ENCODE measurements around the gene ZNF512.
"Not testable (repeated sequence)": the region's sequence is repeated elsewhere in the genome, so short reads cannot be mapped to it uniquely, and the experiment has no call there.

ZNF512 gene

DNA sequence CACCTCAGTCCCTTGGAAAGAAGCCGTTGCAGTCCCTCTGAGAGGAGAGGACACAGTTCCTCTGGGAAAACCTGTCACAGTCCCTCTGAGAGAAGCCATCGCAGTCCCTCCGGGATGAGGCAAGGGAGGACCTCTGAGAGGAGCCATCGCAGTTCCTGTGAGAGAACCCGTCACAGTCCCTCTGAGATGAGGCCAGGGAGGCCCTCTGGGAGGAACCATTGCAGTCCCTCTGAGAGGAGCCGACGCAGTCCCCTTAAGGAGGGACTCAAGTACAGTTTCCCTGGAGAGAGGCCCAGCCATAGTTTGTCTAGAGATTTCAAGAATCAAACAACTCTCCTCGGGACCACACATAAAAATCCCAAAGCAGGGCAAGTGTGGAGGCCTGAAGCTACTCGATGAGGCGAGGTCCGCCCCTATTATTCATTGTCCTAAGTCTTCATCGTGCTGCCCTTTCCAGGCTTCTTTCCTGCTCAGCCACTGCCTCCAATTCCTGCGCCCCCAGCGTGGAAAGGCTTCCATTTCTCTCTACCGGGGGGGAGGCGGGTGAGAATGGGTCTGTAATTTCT is 630 bp upstream of the ZNF512 start:
- DNase-seq (ENCODE audit: low spot score) = no peak

DNA sequence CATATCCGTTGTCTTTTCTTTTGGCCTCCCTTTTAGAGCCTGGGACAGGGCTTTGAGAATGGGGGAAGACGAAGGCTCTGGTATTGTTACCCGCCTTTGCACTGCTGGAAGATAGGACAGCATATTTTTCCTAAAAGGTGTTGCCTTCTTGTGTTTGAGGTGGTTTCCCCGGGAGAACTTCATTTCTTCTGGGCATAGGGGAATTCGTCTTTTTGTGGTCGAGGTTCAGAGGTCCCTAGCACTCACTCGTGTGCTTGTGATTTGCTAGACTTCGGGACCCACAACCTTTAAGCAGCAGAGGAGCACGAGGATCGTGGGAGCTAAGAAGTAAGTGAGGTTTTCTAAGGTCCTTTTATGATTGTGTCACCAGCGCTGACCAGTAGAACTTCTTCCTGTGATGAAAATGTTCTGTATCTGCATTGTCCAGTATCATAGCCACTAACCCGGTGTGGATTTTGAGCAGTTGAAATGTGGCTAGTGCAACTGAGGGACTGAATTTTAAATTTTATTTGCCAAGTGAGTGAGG is 611 bp downstream of the ZNF512 start:
- DNase-seq (ENCODE audit: low spot score) = no peak

DNA sequence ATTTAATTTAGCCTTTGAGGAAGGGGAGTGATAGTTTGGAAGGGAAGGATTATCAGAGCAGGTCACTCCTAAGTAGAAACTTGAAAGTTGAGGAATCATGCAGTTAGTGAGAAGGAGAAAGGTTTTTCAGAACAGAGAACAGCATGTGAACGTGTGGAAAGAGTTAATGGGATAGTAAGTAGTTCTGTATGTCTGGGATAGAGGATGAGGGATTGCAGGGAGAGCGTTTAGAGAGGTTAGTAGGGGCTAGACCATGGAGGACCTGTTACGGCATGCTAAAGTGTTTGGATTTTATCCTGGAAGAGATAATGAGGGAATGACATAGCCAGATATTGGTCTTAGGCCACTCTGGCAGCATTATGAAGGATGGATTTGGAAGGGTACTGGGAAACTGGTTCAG is 1.8 kb downstream of the ZNF512 start:
- no peak for DNase-seq (ENCODE audit: low spot score)

DNA sequence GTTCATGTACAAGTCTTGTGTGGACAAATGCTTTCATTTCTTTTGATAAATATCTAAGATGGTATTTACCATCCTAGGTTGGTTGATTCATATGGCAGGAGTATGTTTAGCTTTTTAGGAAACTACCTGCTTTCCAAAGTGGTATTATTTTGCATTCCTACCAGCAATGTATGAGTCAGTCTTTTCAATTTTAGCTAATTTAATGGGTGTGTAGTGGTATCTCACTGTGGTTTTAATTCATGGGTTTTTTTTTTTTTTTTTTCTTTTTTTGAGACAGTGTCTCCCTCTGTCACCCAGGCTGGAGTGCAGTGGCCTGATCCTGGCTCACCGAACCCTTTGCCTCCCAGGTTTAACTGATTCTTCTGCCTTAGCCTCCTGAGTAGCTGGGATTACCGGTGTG is 4.2 kb downstream of the ZNF512 start:
- DNase-seq (ENCODE audit: low spot score) = no peak

DNA sequence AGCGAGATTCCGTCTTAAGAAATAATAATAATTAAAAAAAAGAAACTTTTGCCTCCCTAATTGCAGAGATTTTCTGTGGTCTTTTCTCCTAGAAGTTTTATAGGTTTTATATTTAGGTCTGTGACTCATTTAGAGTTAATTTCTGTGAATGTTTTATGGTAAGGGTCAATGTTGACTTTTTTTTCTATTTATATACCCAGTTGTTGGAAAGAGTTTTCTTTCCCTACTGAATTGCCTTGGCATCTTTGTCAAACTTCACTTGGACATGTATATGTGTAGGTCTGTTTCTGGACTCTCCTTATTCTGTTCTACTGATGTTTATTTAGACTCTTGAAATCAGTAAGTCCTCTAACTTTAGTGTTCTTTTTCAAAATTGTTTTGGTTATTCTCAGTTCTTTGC is 5.5 kb downstream of the ZNF512 start:
- DNase-seq (ENCODE audit: low spot score) = no peak

DNA sequence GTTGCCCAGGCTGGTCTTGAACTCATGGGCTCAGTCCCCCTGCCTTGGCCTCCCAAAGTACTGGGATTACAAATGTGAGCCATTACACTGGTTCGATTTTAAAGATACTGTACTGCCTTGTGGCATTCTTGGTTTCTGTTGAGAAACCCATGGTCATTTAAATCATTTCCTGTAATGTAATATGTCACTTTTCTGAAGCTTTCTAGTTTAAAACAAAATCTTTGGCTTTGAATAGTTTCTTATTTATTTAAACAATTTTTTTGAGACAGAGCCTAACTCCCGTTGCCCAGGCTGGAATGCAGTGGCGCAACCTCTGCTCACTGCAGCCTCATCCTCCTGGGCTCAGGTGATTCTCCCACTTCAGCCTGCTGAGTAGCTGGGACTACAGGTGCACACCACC is 8.9 kb downstream of the ZNF512 start:
- DNase-seq (ENCODE audit: low spot score) = no peak

DNA sequence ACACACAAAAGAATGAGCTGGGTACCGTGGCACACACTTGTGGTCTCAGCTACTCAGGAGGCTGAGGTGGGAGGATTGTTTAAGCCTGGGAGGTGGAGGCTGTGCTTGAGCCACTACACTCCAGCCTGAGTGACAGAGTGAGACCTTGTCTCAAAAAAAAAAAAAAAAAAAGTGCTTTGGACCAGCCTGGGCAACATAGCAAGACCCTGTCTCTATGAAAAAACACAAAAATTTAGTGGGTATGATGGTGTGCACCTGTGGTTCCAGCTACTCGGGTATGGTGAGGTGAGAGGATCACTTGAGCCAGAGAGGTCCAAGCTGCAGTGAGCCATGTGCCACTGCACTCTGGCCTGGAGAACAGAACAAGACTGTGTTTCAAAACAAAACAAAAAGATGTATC is 10.4 kb downstream of the ZNF512 start:
- DNase-seq (ENCODE audit: low spot score) = no peak

DNA sequence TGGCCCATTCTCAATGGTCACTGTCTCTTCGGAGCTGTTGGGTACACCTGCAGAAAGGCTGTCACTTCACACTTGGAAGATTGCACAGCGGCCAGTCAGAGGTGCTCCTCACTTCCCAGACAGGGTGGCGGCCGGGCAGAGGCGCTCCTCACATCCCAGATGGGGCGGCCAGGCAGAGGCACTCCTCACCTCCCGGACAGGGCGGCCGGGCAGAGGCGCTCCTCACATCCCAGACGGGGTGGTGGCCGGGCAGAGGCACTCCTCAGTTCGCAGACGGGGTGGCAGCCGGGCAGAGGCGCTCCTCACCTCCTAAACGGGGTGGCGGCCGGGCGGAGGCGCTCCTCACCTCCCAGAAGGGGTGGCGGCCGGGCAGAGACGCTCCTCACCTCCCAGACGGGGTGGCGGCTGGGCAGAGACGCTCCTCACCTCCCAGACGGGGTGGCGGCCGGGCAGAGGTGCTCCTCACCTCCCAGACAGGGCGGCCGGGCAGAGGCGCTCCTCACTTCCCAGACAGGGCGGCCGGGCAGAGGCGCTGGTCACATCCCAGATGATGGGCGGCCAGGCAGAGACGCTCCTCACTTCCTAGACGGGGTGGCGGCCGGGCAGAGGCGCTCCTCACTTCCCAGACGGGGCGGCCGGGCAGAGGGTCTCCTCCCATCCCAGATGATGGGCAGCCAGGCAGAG is 11.3 kb downstream of the ZNF512 start:
- not testable (repeated sequence) for DNase-seq (ENCODE audit: low spot score)

DNA sequence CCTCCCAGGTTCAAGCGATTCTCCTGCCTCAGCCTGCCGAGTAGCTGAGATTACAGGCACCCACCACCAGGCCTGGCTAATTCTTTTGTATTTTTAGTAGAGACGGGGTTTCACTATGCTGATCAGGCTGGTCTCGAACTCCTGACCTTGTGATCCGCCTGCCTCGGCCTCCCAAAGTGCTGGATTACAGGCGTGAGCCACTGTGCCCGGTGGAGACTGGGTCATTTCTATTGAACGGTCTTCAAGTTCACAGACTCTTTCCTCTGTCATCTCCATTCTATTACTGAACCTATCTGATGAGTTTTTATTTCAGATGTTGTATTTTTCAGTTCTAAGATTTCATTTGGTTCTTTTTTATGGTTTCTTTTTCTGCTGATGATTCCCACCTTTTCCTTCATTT is 12.6 kb downstream of the ZNF512 start:
- DNase-seq (ENCODE audit: low spot score) = not testable (repeated sequence)

DNA sequence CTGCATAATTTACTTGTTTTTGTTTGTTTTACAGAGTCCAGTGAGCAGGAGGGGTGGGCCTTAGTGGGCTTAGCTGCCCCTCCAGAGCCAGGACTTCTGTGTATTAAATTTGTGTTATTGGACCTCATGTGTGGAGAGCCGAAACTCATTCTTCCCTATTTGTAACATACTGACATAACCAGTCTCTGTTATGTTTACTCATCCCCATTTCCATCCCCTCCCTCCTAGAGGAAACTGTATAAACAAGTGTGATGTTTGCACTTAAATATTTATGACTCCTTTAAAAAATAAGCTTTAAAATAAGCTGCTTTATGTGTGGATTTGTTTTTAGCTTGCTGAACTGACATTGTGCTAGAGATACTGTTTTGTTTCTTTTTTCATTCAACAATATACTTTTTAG is 13.8 kb downstream of the ZNF512 start:
- no peak for DNase-seq (ENCODE audit: low spot score)

DNA sequence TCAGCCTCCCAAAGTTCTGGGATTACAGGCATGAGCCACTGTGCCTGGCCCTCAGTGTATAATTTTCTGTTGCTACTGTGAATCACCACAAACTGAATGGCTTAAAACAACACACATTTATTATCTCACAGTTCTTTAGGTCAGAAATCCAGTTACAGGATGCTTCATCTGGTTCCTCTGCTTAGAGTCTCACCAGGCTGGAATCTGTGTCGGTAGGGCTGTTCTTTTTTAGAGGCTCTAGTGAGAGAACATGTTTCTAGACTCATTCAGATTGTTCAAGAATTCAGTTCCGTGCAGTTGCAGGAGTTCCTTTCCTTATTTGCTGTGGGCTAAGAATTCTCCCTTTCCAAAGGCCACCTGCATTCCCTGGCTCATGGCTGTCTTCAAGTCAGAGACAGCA is 23.8 kb downstream of the ZNF512 start:
- DNase-seq (ENCODE audit: low spot score) = no peak

DNA sequence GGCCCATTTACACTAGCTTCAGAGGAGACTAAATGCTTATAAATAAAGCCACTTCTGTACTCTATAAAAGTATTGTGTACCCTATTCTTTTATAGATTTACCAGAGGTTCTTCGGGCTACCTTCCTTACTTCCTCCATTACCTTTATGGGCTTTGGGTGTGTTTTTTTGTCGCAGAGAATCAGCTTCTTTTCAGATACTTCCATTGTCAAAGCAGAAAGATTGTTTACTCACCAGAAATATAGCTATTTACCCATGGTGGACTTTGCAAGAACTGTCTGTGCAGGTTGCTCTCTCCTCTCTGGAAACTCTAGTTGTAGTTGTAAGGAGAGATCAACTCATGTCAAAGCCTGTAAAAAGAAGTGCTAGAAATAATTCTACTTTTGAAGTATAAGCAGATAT is 31.1 kb downstream of the ZNF512 start:
- DNase-seq (ENCODE audit: low spot score) = no peak

DNA sequence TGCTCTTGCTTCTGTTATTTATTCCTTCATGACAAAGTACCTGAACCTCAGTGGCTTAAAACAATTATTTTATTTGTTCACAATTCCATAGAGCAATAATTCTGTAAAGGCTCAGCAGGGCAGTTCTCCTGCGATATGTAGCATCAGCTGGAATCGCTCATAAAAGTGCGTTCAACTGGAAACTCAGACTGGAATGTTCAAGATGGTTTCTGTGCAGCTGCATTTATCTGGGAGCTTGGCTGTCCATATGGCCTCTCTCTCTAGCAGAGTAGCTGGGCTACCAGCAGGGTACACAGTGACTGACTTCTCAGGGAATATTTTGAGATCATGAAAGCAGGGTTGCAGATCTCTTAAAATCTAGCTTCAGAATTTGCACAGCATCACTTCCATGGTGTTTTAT is 32.5 kb downstream of the ZNF512 start:
- no peak for DNase-seq (ENCODE audit: low spot score)

DNA sequence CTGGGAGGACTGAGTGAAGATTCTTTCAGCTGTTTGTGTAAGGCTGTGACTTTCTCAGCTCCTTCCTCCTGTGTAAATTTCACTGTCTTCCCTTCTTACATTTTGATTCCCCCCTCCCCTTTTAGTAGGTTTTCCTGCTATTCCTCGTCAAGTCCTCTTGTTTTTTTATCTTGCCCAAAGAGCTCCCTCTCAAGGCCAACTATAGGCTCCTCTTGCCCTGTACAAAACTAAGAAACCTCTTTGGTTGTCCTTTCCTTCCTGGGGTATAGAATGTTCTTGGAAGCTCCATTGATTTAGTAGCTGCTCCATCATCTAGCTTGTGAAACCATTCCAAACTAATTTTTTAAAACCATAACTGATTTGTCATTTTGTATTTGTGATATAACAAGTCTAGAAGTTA is 38.7 kb downstream of the ZNF512 start:
- DNase-seq (ENCODE audit: low spot score) = peak; percentile 12

DNA sequence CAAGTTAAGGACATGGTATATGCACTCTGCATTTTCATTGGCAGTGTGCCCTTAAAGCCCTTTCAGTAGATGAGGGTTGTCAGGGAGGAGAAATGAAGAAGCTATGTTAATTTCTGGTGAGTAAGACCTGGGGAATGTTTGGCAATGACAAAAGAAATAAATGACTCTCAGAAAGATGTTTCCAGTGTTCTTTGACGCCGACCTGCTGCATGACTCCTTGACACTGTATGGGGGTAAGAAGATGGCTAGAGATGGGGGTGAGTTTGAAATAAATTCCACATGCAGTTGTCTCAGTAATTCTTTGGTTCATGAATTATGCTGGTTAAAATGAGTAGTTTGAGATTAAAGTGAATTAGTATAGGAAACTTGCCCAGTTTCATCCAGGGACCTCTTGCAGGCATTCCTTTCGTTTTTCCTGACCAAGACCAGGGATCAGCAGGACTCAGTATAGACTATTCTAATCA is 40.1 kb downstream of the ZNF512 start:
- DNase-seq (ENCODE audit: low spot score) = no peak

DNA sequence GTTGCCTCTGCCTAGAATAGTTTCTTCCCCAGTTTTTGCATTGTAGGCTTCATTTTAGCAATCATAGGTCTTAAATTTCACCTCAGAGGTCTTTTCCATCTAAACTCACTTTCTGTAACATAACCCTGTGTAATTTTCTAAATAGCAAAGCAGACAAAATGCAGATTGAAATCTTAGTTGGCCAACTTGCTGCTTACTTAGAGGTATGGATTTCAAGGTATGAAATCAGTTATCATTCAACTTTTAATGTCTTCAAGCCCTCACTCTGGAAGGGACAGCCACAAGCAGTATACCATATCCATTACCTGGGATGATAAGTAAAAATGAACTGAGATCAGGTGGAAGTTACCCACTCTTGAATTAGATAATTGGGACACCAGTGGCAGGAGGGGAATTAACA is 42.1 kb downstream of the ZNF512 start:
- no peak for DNase-seq (ENCODE audit: low spot score)

DNA sequence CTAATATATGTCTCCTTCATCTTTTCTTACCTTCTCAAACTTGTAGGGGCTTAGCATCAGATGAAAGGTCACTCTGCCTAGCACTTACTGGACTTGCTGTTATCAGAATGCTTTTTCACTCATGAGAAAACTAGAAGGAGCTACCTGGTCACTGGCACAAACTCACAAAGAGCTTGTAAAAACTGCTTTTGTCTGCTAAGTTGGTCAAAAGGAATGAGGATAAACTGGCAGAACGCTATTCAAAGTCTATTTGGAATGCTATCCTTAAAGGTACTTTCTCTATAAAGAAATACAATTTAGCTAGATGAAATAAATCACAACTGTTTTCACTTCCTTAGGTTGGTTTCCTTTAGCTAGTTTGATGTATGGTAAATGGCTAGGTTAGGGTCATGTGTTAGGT is 43.5 kb downstream of the ZNF512 start:
- not testable (repeated sequence) for DNase-seq (ENCODE audit: low spot score)

DNA sequence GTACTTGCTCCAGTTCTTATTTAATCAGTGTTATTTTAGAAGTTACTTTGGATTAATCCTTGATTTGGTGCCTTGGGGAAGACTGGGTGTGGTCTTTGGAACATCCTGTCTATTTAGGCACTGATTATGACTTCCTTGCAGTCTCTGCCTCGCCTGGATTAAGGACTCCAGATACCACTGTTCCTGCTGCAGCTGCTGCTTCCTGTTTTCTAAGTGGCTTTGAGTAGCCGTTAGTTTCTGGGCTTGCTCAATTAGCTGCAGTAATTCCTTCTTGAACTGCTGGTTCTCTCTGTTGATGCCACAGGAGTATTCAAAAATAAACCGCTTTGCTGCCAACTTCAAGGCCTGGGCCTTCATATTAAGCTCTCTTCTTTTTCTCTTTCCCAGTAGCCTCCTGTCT is 44.1 kb downstream of the ZNF512 start:
- not testable (repeated sequence) for DNase-seq (ENCODE audit: low spot score)

DNA sequence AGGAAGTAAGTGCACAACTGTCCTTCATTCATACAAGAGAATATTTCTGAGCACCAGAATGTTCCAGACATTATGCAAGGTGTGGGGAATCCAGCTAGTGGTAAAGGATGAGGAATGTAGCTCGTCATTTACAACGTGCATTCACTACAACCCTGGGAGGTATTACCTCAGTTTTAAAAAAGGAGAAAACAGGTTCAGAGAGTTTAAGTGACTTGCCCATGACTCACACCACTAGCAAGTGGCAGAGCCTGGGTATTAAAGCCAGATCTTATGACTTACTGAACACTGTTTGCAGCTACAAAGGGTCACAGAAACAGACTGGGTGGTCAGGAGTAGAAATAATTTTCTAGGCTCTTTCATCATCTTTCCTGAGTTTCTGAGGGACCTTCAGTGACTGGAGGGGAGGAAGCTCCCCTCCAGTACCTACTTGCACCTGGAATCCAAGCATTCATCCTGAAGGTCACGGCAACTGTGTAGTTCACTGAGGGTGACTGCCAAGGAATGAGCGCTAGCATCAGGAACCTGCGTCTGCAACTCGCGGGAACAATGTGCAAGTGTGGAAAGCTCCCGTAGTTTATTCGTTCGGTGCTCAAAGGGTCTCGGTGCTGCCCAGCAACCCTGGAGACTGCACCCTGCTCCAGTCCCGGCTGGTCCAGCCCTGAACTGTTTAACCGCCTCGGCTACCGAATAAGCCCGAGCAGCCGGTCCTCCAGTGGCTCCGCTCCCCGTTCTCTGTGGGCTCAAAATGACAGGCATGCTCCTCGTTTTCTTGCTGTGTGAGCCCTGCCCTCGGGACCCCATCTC is 45.3 kb downstream of the ZNF512 start:
- DNase-seq (ENCODE audit: low spot score) = no peak

DNA sequence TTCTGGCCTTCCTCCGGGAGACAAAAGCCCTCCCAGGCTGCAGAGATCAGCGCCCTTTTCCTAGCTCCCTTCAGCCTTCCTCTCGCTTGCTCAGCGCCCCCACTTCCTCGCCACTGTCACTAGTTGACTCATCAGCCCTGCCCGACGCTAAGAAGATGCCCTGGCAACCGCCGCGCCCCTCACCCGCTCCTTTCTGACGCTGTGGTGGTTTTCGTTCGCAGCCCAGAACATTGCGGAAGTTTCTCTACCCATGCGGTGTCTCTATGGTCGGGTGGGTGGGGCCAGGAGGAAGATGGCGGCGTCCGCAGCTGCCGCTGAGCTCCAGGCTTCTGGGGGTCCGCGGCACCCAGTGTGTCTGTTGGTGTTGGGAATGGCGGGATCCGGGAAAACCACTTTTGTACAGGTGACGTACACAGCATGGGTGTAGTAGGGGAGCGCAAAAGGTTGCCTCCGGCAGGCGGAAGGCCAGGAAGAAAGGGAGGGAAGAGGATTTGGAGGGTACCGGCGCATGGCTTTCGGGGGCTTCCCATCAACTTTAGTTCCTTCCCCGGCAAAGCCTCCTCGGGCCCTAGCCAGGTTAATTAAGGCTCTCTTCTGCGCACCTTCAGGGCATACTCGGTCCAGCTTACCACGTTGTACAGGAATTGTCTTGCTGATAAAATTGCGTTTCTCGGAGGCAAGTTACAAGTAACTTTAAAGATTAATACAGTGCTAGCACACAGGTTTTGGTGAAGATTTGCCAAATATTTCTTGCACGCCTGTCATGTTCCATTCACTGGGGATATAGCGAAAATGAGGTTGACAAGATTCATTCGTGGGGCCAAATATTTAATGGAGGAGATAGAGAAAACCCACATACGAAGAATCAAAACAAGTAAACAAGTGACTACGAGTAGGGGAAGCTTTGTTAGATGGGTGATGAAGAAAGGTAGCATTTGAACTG is 46.2 kb downstream of the ZNF512 start, which contains the start of the genes CCDC121 and GPN1:
CCDC121 (minus strand) TSS at position 246 of the 943 bp plus-strand sequence. CDS start 1,213 bp downstream, outside the sequence.
GPN1 (plus strand) TSS at position 284 of the 943 bp plus-strand sequence; CDS start at position 293, 9 bp downstream.
- DNase-seq (ENCODE audit: low spot score) = peak; percentile 88

DNA sequence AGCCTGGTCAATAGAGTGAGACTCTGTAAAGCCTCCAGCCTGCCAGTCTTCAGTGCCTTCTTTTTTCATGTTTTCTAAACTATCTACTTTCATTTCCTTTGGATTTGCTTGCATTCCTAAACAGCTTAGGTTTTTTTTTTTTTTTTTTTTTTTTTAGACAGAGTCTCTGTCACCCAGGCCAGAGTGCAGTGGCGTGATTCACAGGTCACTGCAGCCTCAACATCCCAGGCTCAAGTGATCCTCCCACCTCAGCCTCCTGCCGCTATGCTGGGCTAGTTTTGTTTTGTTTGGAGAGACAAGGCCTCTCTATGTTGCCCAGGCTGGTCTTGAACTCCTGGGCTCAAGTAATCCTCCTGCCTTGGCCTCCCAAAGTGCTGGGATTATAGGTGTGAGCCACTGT is 47.4 kb downstream of the ZNF512 start:
- not testable (repeated sequence) for DNase-seq (ENCODE audit: low spot score)

DNA sequence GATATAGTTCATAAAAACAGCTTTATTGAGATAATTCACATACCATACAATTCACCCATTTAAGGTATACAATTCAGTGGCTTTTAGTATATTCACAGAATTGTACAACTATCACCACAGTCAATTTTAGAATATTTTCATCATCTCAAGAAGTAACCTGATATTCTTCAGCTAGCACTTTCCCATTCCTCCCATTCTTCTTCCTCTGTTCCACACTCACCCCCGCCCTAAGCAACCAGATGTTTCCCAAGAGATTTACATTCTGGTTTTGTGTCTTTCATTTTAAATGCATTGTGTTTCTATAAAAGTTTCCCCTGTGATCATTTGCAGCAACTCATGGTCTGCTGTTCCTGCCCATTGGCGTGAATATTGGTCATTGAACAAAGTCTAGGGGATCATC is 51.4 kb downstream of the ZNF512 start:
- no peak for DNase-seq (ENCODE audit: low spot score)

Measured in cerebellar cortex (tissue), 1 donor.